Globus pallidus (tissue), 1 donor: Measurements from ENCODE around the gene MAP2K7.
A peak's percentile ranks its signal among the peaks of the same experiment; 100 is the strongest.
"Not testable (repeated sequence)": the region's sequence is repeated elsewhere in the genome, so short reads cannot be mapped to it uniquely, and the experiment has no call there.

Source experiments
- DNase-seq: peaks from one replicate; pipeline ENCODE4 v3.0.0-alpha.2; 2015; ENCODE audit warnings: low spot score

MAP2K7 gene

DNA sequence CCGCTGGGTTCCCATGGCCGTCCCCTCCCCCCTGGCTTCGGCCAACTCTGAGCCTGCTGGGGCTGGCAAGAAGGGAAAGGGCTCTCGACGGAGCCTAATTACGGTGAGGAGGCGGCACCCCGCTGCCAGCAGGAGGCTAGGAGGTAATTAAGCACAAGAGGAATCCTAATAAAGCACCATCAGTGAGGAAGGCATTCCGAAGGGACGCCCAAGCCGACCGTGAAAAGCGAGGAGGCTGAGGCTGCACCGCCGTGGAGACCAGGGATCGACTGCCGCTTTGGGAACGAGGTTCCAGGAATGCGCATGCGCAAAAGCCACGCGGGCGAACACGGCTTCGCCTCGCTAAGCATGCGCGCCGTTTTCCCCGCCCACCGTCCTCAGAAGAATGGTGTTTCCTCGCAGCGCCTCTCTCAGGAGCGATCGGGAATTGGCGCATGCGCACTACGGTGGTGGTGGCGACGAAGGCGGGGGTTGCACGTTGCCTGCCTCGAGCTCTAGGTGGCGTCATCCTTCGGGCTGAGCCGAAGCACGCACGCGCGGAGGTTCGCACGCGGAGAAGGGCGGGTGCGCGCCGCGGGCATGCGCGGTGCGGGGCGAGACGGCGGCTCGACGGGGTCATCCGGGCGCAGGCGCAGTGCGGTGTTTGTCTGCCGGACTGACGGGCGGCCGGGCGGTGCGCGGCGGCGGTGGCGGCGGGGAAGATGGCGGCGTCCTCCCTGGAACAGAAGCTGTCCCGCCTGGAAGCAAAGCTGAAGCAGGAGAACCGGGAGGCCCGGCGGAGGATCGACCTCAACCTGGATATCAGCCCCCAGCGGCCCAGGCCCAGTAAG is at the start of gene MAP2K7:
TSS of gene MAP2K7 (plus strand) at position 634 of the 830 bp plus-strand sequence. CDS start at position 702, 68 bp downstream.
- DNase-seq: peak; percentile 99

DNA sequence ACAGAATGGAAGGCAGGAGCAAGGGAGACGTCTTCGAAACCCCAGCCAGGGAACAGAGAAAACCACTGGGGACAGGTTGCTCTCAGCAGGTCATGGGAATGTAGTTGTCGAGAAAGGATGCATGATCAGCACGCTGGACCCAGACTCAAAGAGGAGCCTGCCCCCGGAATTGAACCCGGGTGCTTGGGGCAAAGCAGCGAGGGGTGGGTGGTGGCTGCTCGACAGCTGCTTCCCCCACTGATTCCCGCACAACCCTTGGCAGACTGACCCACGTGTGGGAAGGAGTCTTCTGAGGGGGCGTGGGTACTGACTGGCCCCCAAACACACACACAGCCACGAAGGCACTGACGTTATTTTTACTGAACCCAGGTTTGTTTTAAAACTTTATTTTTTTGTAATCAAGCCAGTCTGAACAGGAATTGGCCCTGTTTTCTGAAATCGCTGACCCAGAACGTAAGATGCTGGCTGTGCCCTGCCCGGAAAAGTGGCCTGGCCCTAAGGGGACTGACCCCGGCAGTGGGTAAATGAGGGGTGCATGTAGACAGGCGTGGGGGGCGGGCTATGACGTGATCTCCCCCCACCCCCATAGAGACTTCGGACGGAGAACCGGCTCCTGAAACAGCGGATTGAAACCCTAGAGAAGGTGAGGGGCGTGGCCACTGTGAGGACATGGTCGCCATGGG is 48.1 kb upstream of the MAP2K7 start:
- no peak for DNase-seq

DNA sequence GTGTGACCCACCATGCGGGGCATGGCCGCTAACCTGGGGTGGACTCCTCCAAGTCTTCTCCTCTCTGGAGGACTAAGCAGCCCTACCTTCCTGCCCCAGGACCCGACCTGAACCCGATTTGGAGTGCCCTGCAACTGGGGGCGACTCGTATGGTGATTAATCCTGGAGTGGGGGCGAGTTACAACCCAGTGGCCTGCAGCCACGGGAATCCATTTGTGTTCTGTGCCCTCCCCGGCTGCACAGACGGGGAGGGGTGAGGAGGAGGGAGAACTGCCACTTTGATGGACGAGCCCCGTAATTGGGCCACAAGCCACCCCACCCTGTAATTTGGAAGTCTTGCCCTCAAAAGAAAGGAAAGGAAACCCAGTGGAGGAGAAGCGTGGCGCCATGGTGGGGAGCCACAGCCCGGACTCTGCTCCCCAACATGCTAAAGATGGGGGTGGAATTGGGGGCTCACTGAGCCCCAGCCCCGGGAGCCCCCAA is 47.5 kb upstream of the MAP2K7 start:
- DNase-seq: no peak

DNA sequence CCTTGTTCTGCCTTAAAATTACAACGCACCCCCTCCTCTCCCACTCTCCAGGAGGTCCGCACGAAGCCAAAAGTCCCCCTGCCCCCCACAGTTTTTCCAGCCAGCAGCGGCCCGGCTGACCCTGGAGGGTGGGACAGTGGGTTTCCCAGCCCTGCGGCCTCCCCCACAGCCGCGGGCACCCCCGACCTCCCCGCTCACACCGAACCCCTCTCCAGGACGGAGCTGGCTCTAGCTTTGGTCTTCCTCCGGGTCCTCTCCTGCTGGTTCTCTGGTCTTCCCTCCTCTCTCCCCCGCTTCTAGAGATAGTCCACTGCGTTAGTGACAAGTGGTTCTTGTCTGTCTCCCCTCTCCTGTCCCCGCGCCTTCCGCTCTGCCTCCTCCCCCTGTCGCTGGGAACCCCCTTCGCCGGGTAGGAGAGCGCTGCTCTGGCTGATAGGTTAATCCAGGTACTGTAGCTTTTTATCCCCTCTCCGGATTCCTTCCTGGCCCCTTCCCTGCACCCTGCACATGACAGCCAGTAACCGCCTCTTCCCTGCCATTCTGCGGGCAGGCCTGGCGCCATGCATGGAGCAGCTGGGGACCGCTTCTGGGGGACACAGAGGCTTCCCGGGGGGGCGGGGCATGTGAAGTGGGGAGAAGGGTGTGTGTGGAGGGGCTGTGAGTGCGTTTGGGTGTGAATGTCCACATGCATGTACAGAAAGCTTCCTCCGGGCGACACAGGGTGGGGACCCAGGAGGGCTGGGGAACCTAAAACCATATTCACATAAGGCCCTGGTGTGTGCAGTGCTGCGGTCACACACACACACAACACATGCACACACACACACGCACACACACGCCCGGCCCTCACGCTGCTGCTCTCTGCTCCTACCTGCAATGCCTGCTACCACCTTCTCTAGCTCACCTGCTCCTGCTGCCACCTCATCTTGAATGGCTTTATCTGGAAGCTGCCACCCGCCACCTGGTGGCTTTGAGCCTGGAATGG is 46.7 kb upstream of the MAP2K7 start:
- DNase-seq: no peak

DNA sequence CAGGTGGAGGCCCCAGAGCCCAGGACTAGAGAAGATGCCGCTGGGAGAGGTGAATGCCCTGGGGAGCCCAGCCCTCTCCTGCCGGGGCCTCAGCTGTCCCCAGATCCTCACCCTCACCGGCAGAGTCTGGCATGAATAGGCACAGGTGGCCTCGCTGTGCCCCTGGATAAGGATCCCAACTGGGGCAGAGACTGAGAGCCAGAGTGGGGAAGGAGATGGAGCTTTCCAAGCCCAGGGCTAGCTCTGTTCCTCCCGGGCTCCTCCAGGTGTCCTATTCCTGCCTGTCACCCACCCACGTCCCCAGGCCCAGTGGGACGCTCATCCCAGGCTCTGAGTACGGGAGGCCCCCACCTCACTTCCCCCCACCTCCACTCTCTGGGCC is 46.0 kb upstream of the MAP2K7 start:
- no peak for DNase-seq

DNA sequence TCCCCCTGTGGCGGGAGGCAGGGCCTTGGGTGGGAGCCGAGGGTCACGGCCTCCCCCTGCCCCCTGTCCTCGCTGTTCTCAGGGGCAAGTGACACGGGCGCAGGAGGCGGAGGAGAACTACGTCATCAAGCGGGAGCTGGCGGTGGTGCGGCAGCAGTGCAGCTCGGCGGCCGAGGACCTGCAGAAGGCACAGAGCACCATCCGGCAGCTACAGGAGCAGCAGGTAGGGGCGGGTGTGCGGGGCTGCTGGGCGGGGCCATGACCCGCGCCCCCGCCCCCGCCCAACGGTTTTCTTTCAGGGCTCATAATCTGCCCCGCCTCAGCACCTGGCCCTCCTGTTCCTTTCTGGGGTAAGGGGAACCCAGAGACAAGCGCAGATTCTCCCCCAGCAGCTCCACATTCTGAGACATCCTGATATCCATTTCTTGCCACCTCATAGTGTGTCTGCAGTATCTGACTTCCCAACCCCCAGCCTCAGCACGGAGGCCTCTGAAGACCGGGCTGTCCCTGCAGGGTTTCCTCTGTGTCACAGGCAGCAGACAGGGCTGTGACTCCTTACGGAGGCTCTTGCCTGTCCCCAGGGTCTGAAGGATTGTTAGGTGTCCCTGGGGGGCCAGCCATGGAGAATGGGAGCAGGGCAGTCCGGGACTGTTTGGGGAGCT is 45.4 kb upstream of the MAP2K7 start:
- DNase-seq: no peak

DNA sequence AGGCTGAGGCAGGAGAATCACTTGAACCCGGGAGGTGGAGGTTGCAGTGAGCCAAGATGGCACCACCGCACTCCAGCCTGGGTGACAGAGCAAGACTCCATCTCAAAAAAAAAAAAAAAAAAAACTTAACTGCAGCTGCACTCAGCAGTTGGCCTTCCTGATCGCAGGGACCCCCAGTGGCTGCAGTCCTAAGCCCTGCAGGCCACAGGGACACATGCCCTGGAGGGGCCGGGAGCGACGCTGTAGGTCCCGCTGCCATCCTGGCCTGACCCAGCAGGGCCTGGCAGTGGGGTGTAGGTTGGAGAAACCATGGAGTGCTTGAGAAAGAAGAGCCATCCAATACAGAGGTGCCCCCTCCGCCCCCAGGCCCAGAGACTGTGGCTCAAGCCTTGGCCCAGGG is 44.6 kb upstream of the MAP2K7 start:
- DNase-seq: not testable (repeated sequence)

DNA sequence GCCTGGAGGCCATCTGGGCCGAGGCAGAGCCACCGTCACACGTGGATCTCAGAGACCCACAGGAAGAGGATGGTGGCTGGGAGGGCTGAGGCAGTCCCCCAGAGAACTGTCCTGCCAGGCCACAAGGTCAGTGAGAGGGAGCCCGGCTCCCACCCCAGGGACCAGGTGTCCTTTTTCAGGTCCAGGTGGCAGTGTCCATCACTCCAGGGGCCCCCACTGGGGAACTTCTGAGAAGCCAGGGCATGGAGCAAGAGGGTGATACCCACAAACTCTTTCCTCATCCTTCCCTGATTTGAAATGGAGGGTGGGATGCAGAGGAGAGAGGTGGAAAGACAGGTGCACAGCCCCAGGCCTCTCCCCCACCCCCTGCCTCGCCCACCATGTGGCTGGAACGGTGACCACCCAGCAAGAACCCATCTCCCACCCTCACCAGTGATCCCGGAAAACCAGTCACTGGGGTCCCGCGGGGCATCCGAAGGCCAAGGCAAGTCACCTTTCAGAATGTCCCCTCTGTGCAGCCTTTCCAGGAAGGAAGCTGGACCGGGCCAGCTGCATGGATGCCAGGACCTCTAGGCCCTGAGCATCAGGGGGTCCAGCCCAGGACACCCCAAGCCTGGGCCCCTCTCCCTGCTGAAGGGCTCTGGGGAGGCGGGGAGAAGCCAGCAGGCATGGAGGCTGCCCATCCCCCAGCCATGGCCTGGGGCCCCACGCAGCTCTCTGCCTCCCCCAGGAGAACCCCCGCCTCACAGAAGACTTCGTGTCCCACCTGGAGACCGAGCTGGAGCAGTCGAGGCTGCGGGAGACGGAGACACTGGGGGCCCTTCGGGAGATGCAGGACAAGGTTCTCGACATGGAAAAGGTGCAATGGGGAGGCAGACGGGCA is 43.6 kb upstream of the MAP2K7 start:
- no peak for DNase-seq

DNA sequence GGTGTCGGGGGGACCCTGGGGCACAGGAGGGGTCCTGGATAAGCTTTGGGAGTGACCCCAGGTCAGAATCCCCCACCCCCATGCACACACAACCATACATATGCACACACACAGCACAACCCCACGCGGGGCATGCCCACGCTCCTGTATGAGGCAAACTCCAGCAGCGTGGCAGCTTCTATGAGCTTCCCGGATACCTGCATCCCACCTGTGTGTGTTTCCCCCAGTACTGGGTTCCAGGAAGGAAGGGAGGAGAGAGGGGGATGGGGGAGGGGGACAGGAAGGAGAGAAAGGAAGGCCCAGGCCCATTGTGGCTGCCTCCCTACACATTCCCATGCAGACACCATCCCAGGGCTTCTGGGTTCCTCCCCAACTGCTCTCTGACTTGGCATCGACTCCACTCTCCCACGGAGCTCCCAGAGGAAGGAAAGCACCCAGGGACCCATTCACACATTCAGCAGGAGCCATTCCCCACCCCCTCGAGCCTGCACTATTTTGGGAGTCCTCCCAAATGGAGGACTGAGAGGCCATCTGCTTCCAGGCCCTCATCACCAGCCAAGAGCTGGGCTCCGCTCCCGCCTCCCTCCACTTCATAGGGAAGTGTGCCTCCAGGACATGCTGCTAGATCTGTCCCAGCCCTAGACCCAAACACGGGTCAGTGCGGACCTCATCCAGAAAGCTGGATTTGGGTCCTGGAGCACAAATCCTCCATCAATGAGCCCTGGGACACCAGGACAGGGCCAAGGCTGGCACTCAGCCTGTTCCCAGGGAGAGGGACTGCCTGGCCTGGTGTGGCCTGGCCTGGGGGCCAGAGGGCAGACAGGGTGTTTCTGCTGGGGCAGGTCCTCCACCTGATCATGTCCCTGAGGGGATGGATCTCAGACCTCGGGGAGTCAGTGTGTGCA is 42.7 kb upstream of the MAP2K7 start:
- no peak for DNase-seq

DNA sequence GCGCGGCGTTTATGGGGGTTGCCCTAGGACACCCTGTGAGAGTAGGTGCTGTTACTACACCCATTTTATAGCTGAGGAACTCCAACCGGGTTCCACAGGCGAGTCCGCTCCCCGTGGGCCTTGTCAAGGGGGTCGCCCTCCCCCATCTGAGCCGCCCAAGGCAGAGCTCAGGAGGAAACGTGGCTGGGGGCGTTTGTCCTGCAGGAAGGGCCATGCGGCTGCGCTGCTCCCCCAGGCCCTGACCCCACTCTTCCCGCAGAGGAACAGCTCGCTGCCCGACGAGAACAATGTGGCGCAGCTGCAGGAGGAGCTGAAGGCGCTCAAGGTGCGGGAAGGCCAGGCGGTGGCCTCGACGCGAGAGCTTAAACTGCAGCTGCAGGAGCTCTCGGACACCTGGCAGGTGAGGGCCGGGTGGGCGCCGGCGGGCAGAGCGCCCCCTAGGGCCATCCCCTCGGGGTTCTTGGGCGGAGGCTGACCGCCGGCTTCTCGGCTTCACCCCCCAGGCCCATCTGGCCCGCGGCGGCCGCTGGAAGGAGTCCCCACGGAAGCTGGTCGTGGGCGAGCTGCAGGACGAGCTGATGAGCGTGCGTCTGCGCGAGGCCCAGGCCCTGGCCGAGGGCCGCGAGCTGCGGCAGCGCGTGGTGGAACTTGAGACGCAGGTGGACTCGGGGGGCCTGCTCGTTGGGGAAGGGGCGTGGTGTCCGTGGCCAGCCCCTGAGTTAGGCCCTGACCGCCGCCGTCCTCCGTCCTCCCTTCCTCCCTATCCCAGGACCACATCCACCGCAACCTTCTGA is 41.9 kb upstream of the MAP2K7 start:
- DNase-seq: no peak

DNA sequence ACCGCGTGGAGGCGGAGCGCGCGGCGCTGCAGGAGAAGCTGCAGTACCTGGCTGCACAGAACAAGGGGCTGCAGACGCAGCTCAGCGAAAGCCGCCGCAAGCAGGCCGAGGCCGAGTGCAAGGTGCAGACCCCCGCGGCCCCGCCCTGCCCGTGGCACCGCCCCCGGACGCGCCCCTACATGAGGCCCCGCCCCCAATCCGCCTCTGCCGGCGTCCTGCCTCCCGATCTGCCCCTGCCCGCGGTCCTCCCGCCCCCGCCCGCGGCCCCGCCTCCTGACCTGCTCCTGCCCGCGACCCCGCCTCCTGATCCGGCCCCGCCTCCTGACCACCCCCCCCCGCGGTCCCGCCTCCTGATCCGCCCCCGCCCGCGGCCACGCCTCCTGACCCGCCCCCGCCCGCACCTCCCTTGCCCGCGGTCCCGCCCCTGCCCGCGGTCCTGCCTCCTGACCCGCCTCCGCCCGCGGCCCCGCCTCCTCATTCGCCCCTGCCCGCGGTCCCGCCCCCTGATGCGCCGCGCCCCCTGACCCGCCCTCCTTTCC is 41.2 kb upstream of the MAP2K7 start:
- DNase-seq: no peak

DNA sequence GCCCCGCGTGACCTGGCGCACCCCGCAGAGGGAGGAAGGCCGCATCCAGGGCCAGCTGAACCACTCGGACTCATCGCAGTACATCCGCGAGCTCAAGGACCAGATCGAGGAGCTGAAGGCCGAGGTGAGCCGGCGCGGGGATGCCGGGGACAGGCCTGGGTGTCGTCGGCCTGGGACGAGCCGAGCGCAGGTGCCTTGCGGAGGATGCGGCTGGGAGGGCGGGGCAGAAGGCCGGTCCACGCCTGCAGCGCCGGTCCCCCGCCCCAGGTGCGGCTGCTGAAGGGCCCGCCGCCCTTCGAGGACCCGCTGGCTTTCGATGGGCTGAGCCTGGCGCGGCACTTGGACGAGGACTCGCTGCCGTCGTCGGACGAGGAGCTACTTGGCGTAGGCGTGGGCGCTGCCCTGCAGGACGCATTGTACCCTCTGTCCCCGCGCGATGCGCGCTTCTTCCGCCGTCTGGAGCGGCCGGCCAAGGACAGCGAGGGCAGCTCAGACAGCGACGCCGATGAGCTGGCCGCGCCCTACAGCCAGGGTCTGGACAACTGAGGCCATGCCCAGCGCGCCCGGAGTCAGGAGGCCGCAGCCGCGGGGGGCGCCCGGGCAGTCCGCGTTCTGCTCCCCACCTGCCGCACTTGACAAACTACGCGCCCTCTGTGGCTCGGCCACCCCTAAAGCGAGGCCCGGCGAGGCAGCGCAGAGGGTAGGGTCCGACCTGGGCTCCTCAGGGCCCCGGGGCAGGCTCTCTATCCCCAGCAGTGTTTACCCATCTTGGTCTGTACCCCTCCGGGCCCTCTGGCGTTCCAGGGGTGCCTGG is 40.3 kb upstream of the MAP2K7 start:
- DNase-seq: no peak

DNA sequence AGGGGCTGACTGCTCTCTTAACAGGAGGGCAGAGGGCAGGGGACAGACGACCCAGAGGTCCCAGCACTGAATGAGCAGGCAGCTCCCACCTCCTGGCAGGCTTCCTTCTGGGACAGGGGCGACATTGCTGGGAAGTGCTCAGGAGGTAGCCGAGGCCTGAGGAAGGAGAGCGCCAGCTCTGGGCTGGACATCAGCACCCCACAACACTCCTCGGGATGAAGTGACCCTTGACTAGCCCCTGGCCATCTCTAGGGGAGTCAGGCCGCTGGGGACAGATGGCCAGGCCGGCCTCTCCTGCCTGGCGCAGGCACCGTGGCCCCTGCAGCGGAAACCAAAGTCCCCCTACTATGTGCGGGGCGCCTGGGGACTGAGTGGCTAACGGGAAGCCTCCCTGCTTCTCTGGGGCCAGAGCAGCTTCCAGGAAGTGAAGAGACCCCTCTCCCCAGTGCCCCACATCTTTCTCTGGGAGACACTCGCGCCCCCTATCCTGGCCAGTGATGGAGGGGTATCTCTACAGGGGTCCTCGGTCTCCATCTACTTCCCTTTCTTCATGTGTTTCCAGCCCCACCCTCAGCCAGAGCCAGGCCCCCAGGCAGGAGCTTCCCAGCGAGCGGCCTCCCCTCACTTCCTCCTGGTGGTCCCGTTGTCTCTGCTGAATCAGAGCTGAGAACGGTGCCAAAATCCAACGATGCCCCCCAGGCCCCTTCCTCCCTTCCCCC is 39.5 kb upstream of the MAP2K7 start:
- DNase-seq: no peak

DNA sequence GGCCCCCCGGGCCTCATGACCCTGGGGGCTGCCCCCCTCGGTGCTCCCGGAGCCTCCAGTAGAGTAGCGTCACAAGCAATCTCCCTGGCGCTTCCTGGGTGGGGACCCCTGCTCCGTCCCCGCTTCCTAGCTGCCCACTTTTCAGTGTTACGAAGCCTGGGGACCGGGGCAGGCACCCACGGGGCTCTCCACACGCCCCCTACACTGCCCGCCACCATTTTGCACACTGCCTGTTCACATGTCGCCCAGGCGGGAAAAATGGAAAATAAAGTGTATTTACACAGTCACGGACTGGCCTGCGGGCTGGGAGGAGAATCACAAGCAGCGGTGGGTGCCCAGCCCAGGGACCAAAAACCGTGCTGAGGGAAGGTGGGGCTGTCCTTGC is 39.0 kb upstream of the MAP2K7 start:
- DNase-seq: no peak

DNA sequence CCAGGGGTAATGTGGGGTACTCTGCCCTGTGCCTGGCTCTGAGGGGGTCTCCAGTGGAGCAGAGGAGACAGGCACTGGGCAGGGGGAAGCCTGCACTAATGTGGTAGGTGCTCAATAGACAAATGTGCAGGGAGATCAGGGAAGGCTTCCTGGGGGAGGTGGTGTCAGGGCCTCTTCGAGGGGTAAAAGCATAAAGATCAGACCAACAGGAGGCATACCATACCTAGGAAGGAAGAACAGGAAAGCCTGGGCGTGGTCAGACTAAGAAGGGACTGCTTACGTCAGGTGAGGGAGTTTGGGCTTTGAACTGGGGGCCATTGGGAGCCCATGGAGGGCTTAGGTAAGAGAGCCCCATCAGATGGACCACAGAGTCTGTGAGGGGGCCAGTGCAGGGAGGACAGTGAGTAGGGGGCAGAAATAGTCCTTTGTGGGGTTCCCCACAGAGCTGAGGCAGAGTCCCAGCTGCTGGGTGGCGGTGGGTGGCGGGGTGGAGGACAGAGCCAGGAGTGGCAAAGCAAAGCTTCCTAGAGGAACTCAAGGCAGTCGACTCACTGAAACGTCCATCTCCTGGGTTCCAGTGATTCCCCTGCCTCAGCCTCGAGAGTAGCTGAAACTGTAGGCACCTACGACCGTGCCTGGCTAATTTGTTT is 38.3 kb upstream of the MAP2K7 start:
- DNase-seq: no peak

DNA sequence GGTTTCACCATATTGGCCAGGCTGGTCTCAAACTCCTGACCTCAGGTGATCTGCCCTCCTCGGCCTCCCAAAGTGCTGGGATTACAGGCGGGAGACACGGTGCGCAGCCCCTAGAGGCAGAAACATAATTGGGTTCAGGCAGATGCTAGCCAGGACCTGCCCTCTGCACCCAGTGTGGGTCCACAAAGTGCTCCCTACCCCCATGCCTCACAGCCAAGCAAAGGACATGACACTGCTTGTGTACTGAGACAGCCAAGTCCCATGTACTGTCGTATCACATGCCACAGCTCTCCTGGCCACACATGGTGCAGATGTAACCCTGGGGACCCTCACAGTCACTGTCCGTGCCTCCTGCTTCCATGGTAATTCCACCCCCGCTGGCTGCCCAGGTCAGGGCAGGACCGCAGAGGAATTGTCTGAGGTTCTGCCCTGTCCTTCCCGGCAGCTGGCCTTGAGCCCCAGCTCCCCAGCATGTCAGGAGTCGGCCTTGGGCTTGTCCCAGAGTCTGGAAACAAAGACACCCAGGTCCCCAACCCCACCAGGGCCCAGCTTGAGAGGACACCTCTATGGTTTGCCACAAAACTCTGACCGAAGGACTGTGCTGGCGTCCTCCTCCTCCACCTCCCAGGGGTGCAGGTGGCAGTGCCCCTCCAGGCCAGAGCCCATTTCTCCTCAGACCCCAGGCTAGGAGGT is 37.1 kb upstream of the MAP2K7 start:
- no peak for DNase-seq
